HG03039 (cell line): ENCODE data around the gene SLC6A15.

ENCODE experiments used
- ATAC-seq: cut with Tn5 transposase; IDR thresholded peaks from one replicate; pipeline ENCODE4 v1.9.1; 2021; ENCODE audit warnings: mild to moderate bottlenecking, moderate library complexity; ENCODE audit not compliant: unreplicated experiment

The SLC6A15 gene

GRCh38 chr12:84912198-84913128, at the start of gene SLC6A15:
Gene SLC6A15 (minus strand): TSS chr12:84912799. CDS start chr12:84892120, 20,679 bp downstream.
- ATAC-seq, result peak; percentile 60

- no peak for ATAC-seq
Observed at GRCh38 chr12:84960918-84961317, 48.3 kb upstream of the SLC6A15 start.

GRCh38 chr12:84955298-84955697, 42.7 kb upstream of the SLC6A15 start:
- no peak for ATAC-seq

GRCh38 chr12:84954415-84954814, 41.8 kb upstream of the SLC6A15 start:
- no peak for ATAC-seq

- no peak for ATAC-seq
Observed at GRCh38 chr12:84950971-84951546, 38.5 kb upstream of the SLC6A15 start.

- no peak for ATAC-seq
Observed at GRCh38 chr12:84946753-84947152, 34.2 kb upstream of the SLC6A15 start.

- ATAC-seq, result no peak
Observed at GRCh38 chr12:84937415-84937814, 24.8 kb upstream of the SLC6A15 start.

GRCh38 chr12:84929501-84929900, 16.9 kb upstream of the SLC6A15 start:
- no peak for ATAC-seq

GRCh38 chr12:84924981-84925380, 12.4 kb upstream of the SLC6A15 start:
- no peak for ATAC-seq

GRCh38 chr12:84922693-84923092, 10.1 kb upstream of the SLC6A15 start:
- no peak for ATAC-seq

GRCh38 chr12:84920331-84920730, 7.7 kb upstream of the SLC6A15 start:
- ATAC-seq, result no peak

- ATAC-seq, result no peak
Observed at GRCh38 chr12:84919271-84919670, 6.7 kb upstream of the SLC6A15 start.

- ATAC-seq, result no peak
Observed at GRCh38 chr12:84913129-84913515, 523 bp upstream of the SLC6A15 start.

- ATAC-seq, result no peak
Observed at GRCh38 chr12:84911271-84912197, 1.1 kb downstream of the SLC6A15 start.

- ATAC-seq, result no peak
Observed at GRCh38 chr12:84910549-84911241, 1.9 kb downstream of the SLC6A15 start.

- no peak for ATAC-seq
Observed at GRCh38 chr12:84904051-84904450, 8.5 kb downstream of the SLC6A15 start.

- no peak for ATAC-seq
Observed at GRCh38 chr12:84891106-84891838, 21.3 kb downstream of the SLC6A15 start.

GRCh38 chr12:84889818-84890217, 22.8 kb downstream of the SLC6A15 start:
- no peak for ATAC-seq

GRCh38 chr12:84888861-84889260, 23.7 kb downstream of the SLC6A15 start:
- ATAC-seq, result no peak

GRCh38 chr12:84877340-84877739, 35.3 kb downstream of the SLC6A15 start:
- ATAC-seq, result no peak
